GM12874 (cell line): ENCODE results near the gene PRSS22.

Experiments used
- TF ChIP-seq, protein P1 (sequence below): IDR thresholded peaks from 2 replicates; pipeline ENCODE4 v1.5.1; 2011; ENCODE audit warnings: low read depth, mild to moderate bottlenecking, control low read depth, low read length, moderate library complexity; ENCODE audit not compliant: insufficient read depth

PRSS22 gene

DNA sequence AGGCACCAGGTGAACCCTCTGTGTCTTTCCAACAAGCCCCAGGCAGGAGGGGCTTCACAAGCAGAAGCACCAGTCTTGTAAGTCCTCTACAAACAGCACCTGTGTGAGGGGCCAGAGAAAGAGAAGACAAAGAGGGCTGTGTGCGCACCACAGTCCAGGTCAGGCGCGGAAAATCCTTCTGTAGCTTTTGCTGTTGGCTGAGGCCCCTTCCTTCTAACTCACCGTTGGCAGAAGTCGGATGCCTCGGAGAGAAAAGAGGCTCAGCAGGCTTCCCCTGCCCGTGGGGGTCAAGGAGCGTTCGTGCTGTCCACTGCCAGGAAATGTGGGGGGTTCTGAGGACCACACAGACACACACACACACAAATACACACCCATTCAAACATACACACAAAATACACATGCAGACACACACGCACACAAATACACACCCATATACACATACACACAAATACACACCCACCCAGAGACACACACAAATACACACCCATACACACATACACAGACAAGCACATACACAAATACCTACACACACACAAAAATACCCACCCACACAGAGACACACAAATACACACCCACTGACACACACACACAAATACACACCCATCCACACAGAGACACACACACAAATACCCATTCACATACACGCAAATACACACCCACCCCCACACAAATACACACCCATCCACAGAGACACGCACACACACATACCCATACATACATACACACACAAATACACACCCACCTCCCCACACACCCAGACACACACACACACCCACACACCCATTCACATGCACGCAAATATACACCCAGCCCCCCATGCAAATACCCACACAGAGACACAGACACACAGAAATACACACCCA lies 21.1 kb downstream of the PRSS22 start:
- TF ChIP-seq, protein P1, sequence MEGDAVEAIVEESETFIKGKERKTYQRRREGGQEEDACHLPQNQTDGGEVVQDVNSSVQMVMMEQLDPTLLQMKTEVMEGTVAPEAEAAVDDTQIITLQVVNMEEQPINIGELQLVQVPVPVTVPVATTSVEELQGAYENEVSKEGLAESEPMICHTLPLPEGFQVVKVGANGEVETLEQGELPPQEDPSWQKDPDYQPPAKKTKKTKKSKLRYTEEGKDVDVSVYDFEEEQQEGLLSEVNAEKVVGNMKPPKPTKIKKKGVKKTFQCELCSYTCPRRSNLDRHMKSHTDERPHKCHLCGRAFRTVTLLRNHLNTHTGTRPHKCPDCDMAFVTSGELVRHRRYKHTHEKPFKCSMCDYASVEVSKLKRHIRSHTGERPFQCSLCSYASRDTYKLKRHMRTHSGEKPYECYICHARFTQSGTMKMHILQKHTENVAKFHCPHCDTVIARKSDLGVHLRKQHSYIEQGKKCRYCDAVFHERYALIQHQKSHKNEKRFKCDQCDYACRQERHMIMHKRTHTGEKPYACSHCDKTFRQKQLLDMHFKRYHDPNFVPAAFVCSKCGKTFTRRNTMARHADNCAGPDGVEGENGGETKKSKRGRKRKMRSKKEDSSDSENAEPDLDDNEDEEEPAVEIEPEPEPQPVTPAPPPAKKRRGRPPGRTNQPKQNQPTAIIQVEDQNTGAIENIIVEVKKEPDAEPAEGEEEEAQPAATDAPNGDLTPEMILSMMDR = no peak

- TF ChIP-seq, protein P1 = no peak
These were observed 22.1 kb downstream of the PRSS22 start for GRCh38 chr16:2835638-2836493.

DNA sequence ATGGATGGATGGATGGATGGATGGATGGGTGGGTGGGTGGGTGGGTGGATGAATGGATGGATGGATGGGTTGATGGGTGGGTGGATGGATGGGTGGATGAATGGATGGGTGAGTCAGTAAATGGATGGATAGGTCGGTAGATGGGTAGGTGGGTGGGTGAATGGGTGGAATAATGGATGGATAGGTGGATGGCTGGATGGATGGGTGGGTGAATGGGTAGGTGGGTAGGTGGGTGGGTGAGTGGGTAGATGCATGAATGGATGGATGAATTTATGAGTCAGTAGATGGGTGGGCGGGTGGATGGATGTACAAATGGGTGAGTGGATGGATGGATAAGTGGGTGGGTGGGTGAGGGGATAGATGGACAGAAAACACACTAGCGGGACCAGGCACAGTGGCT lies 23.0 kb downstream of the PRSS22 start:
- TF ChIP-seq, protein P1 = no peak

GRCh38 chr16:2833776-2834175 lies 24.2 kb downstream of the PRSS22 start:
- TF ChIP-seq, protein P1 = no peak

GRCh38 chr16:2831203-2831602 lies 26.8 kb downstream of the PRSS22 start:
- TF ChIP-seq, protein P1 = no peak

DNA sequence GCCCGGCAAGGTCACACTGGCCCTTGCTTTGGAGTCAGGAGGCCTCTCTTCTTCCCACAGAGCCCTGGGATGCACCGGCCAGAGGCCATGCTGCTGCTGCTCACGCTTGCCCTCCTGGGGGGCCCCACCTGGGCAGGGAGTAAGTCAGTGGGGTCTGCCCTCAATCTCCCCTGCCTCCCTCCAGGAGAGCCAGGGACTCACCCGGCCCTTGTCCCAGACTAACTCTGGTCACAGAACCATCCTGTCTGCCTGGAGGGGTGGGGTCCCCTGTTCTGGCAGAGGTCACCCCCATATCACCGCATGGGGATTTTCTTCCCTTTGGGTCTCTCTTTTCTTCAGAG lies 27.6 kb downstream of the PRSS22 start:
- TF ChIP-seq, protein P1 = no peak
